Measurements from ENCODE around the gene PCBP3. TPM values are rescaled to one million over a fixed set of nuclear protein-coding genes. Genes with fewer than 3 reads are reported as not detected.

PCBP3 gene
- polyA plus RNA-seq, 1 donor from 2014 or later: 1.7 TPM

- Histone ChIP-seq H3K9me3 (ENCODE audit: low read length) (no peaks in the 10 kb centered on the region), H2AFZ (ENCODE audit: low read depth, low read length) (no peak overlapping the region), H3F3A (ENCODE audit: insufficient read depth, low read length, poor library complexity, severe bottlenecking) (no peaks in the 10 kb centered on the region), H3K36me3 (ENCODE audit: insufficient read depth, low read length) (no peaks in the 10 kb centered on the region), H3K9ac (ENCODE audit: low read length) (no peak overlapping the region), H3K27me3 (ENCODE audit: insufficient read depth, low read depth, low read length) (no peaks in the 10 kb centered on the region), H4K20me1 (ENCODE audit: insufficient read depth) (no peaks in the 10 kb centered on the region), H3K79me2 (replicated peaks; ENCODE audit: insufficient read depth, low read length) (no peaks in the 10 kb centered on the region), H3K9me2 (ENCODE audit: insufficient read depth, low read length) (no peaks in the 10 kb centered on the region), H3K4me2 (ENCODE audit: low read length) (no peak overlapping the region), H3K27ac (ENCODE audit: low read length) (no peak overlapping the region), H3K4me3 (ENCODE audit: low read length) (no peak overlapping the region)
- no peak for TF ChIP-seq SMC3 (conservative IDR thresholded peaks at IDR 0.05; ENCODE audit: poor library complexity)
- TF ChIP-seq EZH2 (IDR thresholded peaks at IDR 0.05; ENCODE audit: borderline replicate concordance, insufficient read depth, low read length, poor library complexity, severe bottlenecking): no peak
- no peak for TF ChIP-seq REST (IDR thresholded peaks at IDR 0.05; ENCODE audit: borderline replicate concordance)
- no peak for TF ChIP-seq CTCF (IDR thresholded peaks at IDR 0.05; ENCODE audit: poor library complexity, severe bottlenecking)
- TF ChIP-seq RAD21 (conservative IDR thresholded peaks at IDR 0.05): no peak
- TF ChIP-seq POLR2AphosphoS5 (IDR thresholded peaks at IDR 0.05): no peak
- no peak for TF ChIP-seq MXI1 (conservative IDR thresholded peaks at IDR 0.05; ENCODE audit: poor library complexity, severe bottlenecking)
- no peak for TF ChIP-seq TAF1 (IDR thresholded peaks at IDR 0.05; ENCODE audit: low read depth)
- TF ChIP-seq EP300 (conservative IDR thresholded peaks at IDR 0.05; ENCODE audit: poor library complexity, severe bottlenecking): no peak
These were observed 158.9 kb downstream of the PCBP3 start for GRCh38 chr21:45802425-45802824.

- H3K36me3 ChIP-seq (ENCODE audit: insufficient read depth, low read length): no peaks in the 10 kb centered on the region
- H3K27ac ChIP-seq (ENCODE audit: low read length): no peak overlapping the region
- H4K20me1 ChIP-seq (ENCODE audit: insufficient read depth): no peaks in the 10 kb centered on the region
- H3F3A ChIP-seq (ENCODE audit: insufficient read depth, low read length, poor library complexity, severe bottlenecking): no peaks in the 10 kb centered on the region
- H3K9me2 ChIP-seq (ENCODE audit: insufficient read depth, low read length): no peaks in the 10 kb centered on the region
- no peaks in the 10 kb centered on the region for H3K9me3 ChIP-seq (ENCODE audit: low read length)
- H3K4me3 ChIP-seq (ENCODE audit: low read length): no peak overlapping the region
- H3K79me2 ChIP-seq (replicated peaks; ENCODE audit: insufficient read depth, low read length): no peaks in the 10 kb centered on the region
- H3K27me3 ChIP-seq (ENCODE audit: insufficient read depth, low read depth, low read length): no peaks in the 10 kb centered on the region
- H3K4me2 ChIP-seq (ENCODE audit: low read length): no peak overlapping the region
- TF ChIP-seq POLR2AphosphoS5 (IDR thresholded peaks at IDR 0.05): no peak
- no peak for TF ChIP-seq MXI1 (conservative IDR thresholded peaks at IDR 0.05; ENCODE audit: poor library complexity, severe bottlenecking)
- TF ChIP-seq TAF1 (IDR thresholded peaks at IDR 0.05; ENCODE audit: low read depth): no peak
- TF ChIP-seq REST (IDR thresholded peaks at IDR 0.05; ENCODE audit: borderline replicate concordance): no peak
- no peak for TF ChIP-seq SMC3 (conservative IDR thresholded peaks at IDR 0.05; ENCODE audit: poor library complexity)
- no peak for TF ChIP-seq EZH2 (IDR thresholded peaks at IDR 0.05; ENCODE audit: borderline replicate concordance, insufficient read depth, low read length, poor library complexity, severe bottlenecking)
- no peak for TF ChIP-seq RAD21 (conservative IDR thresholded peaks at IDR 0.05)
- TF ChIP-seq CTCF (IDR thresholded peaks at IDR 0.05; ENCODE audit: poor library complexity, severe bottlenecking): no peak
- no peak for TF ChIP-seq EP300 (conservative IDR thresholded peaks at IDR 0.05; ENCODE audit: poor library complexity, severe bottlenecking)
- no peak overlapping the region for H2AFZ ChIP-seq (ENCODE audit: low read depth, low read length)
- H3K9ac ChIP-seq (ENCODE audit: low read length): no peak overlapping the region
These were observed 159.6 kb downstream of the PCBP3 start for GRCh38 chr21:45802956-45803617.

Measured in neural cell (in vitro differentiated cells).